OCI-LY3 (cell line): ENCODE measurements around the gene CXCL6.

Experiments used
- EZH2phosphoT487 ChIP-seq: fragments of 200-600 bp; shearing (Covaris generic); IDR thresholded peaks from 2 replicates; pipeline ENCODE4 v1.6.1; 2018; ENCODE audit warnings: antibody characterized with exemption, mixed run types, low read depth
- TF ChIP-seq, protein P1 (sequence below): fragments of 200-600, 300-600 bp; sonication (generic); IDR thresholded peaks from 2 replicates; pipeline ENCODE4 v1.5.1; 2014; ENCODE audit warnings: antibody characterized with exemption, low read length, low read depth

DNA sequence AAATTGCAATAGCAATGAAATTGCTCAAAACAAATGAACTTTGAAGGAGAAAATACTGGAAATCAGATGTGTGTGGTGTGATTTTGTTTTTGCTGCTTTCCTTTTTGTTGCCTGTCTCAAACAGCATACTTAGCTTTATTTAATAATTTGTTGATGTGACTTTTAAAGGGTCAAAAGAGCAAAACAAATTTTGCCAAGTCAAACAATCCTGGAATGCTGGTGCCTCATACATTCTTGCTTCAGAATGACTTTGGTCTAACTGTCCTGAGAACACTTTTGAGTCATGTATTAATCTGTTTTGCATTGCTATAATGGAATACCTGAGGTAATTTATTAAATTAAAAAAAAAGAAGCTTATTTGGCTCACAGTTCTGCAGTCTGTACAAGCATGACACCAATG lies 20.0 kb downstream of the CXCL6 start:
- TF ChIP-seq, protein P1, sequence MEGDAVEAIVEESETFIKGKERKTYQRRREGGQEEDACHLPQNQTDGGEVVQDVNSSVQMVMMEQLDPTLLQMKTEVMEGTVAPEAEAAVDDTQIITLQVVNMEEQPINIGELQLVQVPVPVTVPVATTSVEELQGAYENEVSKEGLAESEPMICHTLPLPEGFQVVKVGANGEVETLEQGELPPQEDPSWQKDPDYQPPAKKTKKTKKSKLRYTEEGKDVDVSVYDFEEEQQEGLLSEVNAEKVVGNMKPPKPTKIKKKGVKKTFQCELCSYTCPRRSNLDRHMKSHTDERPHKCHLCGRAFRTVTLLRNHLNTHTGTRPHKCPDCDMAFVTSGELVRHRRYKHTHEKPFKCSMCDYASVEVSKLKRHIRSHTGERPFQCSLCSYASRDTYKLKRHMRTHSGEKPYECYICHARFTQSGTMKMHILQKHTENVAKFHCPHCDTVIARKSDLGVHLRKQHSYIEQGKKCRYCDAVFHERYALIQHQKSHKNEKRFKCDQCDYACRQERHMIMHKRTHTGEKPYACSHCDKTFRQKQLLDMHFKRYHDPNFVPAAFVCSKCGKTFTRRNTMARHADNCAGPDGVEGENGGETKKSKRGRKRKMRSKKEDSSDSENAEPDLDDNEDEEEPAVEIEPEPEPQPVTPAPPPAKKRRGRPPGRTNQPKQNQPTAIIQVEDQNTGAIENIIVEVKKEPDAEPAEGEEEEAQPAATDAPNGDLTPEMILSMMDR = no peak
- TF ChIP-seq EZH2phosphoT487 = no peak
